Loucy (cell line): ENCODE results near the gene EPHA5.

Source experiments
- H2AFZ ChIP-seq: fragments of 200-600 bp; sonication (generic); 2 replicates; pipeline ENCODE4 v1.6.0; 2016; ENCODE audit warnings: antibody characterized with exemption, mild to moderate bottlenecking, low read length, moderate library complexity
- H3F3A ChIP-seq: fragments of 200-600 bp; 2 replicates; pipeline ENCODE4 v1.6.0; 2016; ENCODE audit warnings: antibody characterized with exemption, low read depth, mild to moderate bottlenecking
- H3K27me3 ChIP-seq: fragments of 200-600 bp; sonication (generic); 2 replicates; pipeline ENCODE4 v1.6.1; 2014; ENCODE audit warnings: low read length, mild to moderate bottlenecking; ENCODE audit not compliant: insufficient read depth, poor library complexity, severe bottlenecking
- H3K36me3 ChIP-seq: fragments of 200-600 bp; sonication (generic); 2 replicates; pipeline ENCODE4 v1.6.1; 2016; ENCODE audit warnings: low read length; ENCODE audit not compliant: insufficient read depth
- H3K4me1 ChIP-seq: fragments of 200-600 bp; sonication (generic); 2 replicates; pipeline ENCODE4 v1.5.1; 2014; ENCODE audit warnings: low read length, mild to moderate bottlenecking; ENCODE audit not compliant: insufficient read depth, poor library complexity, severe bottlenecking
- H3K4me2 ChIP-seq: fragments of 200-600 bp; sonication (generic); 2 replicates; pipeline ENCODE4 v1.6.0; 2014; ENCODE audit warnings: antibody characterized with exemption, low read length, low read depth, mild to moderate bottlenecking; ENCODE audit not compliant: poor library complexity, severe bottlenecking
- H3K4me3 ChIP-seq: fragments of 200-600 bp; sonication (generic); 2 replicates; pipeline ENCODE4 v1.5.1; 2014; ENCODE audit warnings: low read length, mild to moderate bottlenecking, mixed read lengths; ENCODE audit not compliant: poor library complexity, severe bottlenecking
- H3K79me2 ChIP-seq: fragments of 200-600 bp; sonication (generic); 2 replicates; pipeline ENCODE4 v1.6.1; 2014; ENCODE audit warnings: low read length; ENCODE audit not compliant: insufficient read depth
- H3K9ac ChIP-seq: fragments of 200-600 bp; sonication (generic); 2 replicates; pipeline ENCODE4 v1.6.0; 2014; ENCODE audit warnings: mild to moderate bottlenecking, low read depth, low read length, moderate library complexity; ENCODE audit not compliant: poor library complexity, severe bottlenecking
- H3K9me2 ChIP-seq: fragments of 200-600 bp; sonication (generic); replicated peaks from 2 replicates; pipeline ENCODE4 v1.6.1; 2016; ENCODE audit warnings: low read depth, low read length, mixed read lengths
- H3K9me3 ChIP-seq: fragments of 200-600 bp; sonication (generic); 2 replicates; pipeline ENCODE4 v1.6.1; 2014; ENCODE audit warnings: mild to moderate bottlenecking, antibody characterized with exemption, low read length, low read depth; ENCODE audit not compliant: insufficient read depth
- H4K20me1 ChIP-seq: fragments of 200-600 bp; sonication (generic); 2 replicates; pipeline ENCODE4 v1.6.0; 2014; ENCODE audit warnings: antibody characterized with exemption, low read length, mild to moderate bottlenecking; ENCODE audit not compliant: insufficient read depth, poor library complexity, severe bottlenecking
- CTCF ChIP-seq: fragments of 200-600 bp; sonication (generic); conservative IDR thresholded peaks from 2 replicates; pipeline ENCODE4 v1.5.1; 2014; ENCODE audit warnings: mild to moderate bottlenecking, antibody characterized with exemption, low read length
- EZH2phosphoT487 ChIP-seq: fragments of 200-600 bp; IDR thresholded peaks from 2 replicates; pipeline ENCODE4 v1.6.1; 2018; ENCODE audit warnings: antibody characterized with exemption, mild to moderate bottlenecking, moderate library complexity, borderline replicate concordance

The EPHA5 gene

GRCh38 chr4:65589921-65590320, 80.4 kb downstream of the EPHA5 start:
- Histone ChIP-seq H3K4me1 (no peaks in the 10 kb centered on the region), H3K9me3 (no peaks in the 10 kb centered on the region), H3F3A (no peaks in the 10 kb centered on the region), H2AFZ (no peak overlapping the region), H3K9me2 (no peaks in the 10 kb centered on the region), H3K4me2 (no peak overlapping the region), H3K4me3 (no peak overlapping the region), H3K27me3 (no peaks in the 10 kb centered on the region), H3K9ac (no peak overlapping the region), H3K79me2 (no peaks in the 10 kb centered on the region), H3K36me3 (no peaks in the 10 kb centered on the region), H4K20me1 (no peaks in the 10 kb centered on the region)
- TF ChIP-seq EZH2phosphoT487 (no peak), CTCF (no peak)

GRCh38 chr4:65589331-65589730, 81.0 kb downstream of the EPHA5 start:
- no peaks in the 10 kb centered on the region for H4K20me1 ChIP-seq
- TF ChIP-seq EZH2phosphoT487 (no peak), CTCF (no peak)
- H3K4me3 ChIP-seq, result no peak overlapping the region
- no peak overlapping the region for H2AFZ ChIP-seq
- H3K79me2 ChIP-seq, result no peaks in the 10 kb centered on the region
- H3K9me3 ChIP-seq, result no peaks in the 10 kb centered on the region
- no peak overlapping the region for H3K4me2 ChIP-seq
- no peaks in the 10 kb centered on the region for H3K4me1 ChIP-seq
- H3K27me3 ChIP-seq, result no peaks in the 10 kb centered on the region
- no peaks in the 10 kb centered on the region for H3K36me3 ChIP-seq
- no peak overlapping the region for H3K9ac ChIP-seq
- no peaks in the 10 kb centered on the region for H3K9me2 ChIP-seq
- no peaks in the 10 kb centered on the region for H3F3A ChIP-seq

GRCh38 chr4:65580551-65580950, 89.7 kb downstream of the EPHA5 start:
- Histone ChIP-seq H3K4me1 (no peaks in the 10 kb centered on the region), H3K9me3 (no peaks in the 10 kb centered on the region), H3F3A (no peaks in the 10 kb centered on the region), H4K20me1 (no peaks in the 10 kb centered on the region), H3K79me2 (no peaks in the 10 kb centered on the region), H3K27me3 (no peaks in the 10 kb centered on the region), H2AFZ (no peak overlapping the region), H3K36me3 (no peaks in the 10 kb centered on the region), H3K4me2 (no peak overlapping the region), H3K9ac (no peak overlapping the region), H3K4me3 (no peak overlapping the region), H3K9me2 (no peaks in the 10 kb centered on the region)
- TF ChIP-seq EZH2phosphoT487 (no peak), CTCF (no peak)
